GM23248 (cell line): Measurements from ENCODE around the gene ZNF266. TPM values are rescaled to one million over a fixed set of nuclear protein-coding genes. Genes with fewer than 3 reads are reported as not detected.

Experiments
- DNase-seq: peaks from one replicate; pipeline ENCODE4 v3.0.0-alpha.2; 2015
- H2AFZ ChIP-seq: fragments of 200-600 bp; sonication (generic); 2 replicates; pipeline ENCODE4 v1.6.1; 2016; ENCODE audit warnings: antibody characterized with exemption
- H3F3A ChIP-seq: fragments of 200-600 bp; sonication (generic); 2 replicates; pipeline ENCODE4 v1.6.1; 2016; ENCODE audit warnings: mild to moderate bottlenecking, antibody characterized with exemption, mixed run types; ENCODE audit not compliant: insufficient read depth
- H3K27ac ChIP-seq: fragments of 200-600 bp; sonication (generic); 2 replicates; pipeline ENCODE4 v1.5.1; 2016; ENCODE audit warnings: mild to moderate bottlenecking
- H3K27me3 ChIP-seq: fragments of 200-600 bp; sonication (generic); replicated peaks from 2 replicates; pipeline ENCODE4 v1.6.1; 2016; ENCODE audit warnings: mild to moderate bottlenecking; ENCODE audit not compliant: insufficient read depth
- H3K36me3 ChIP-seq: fragments of 200-600 bp; sonication (generic); 2 replicates; pipeline ENCODE4 v1.6.1; 2016; ENCODE audit warnings: low read depth, mild to moderate bottlenecking
- H3K4me1 ChIP-seq: fragments of 200-600 bp; sonication (generic); 2 replicates; pipeline ENCODE4 v1.6.1; 2016; ENCODE audit warnings: mild to moderate bottlenecking; ENCODE audit not compliant: insufficient read depth
- H3K4me2 ChIP-seq: fragments of 200-600 bp; sonication (generic); one replicate; pipeline ENCODE4 v1.6.1; 2016; ENCODE audit warnings: mild to moderate bottlenecking; ENCODE audit not compliant: unreplicated experiment
- H3K4me3 ChIP-seq: fragments of 200-600 bp; sonication (generic); 2 replicates; pipeline ENCODE4 v1.5.1; 2016; ENCODE audit warnings: mild to moderate bottlenecking
- H3K79me2 ChIP-seq: fragments of 200-600 bp; sonication (generic); 2 replicates; pipeline ENCODE4 v1.6.1; 2016; ENCODE audit warnings: mild to moderate bottlenecking; ENCODE audit not compliant: insufficient read depth
- H3K9ac ChIP-seq: fragments of 200-600 bp; sonication (generic); 2 replicates; pipeline ENCODE4 v1.6.1; 2016; ENCODE audit warnings: mild to moderate bottlenecking
- H3K9me2 ChIP-seq: fragments of 200-600 bp; sonication (generic); 2 replicates; pipeline ENCODE4 v1.6.1; 2016; ENCODE audit warnings: mixed run types, mild to moderate bottlenecking, moderate library complexity; ENCODE audit not compliant: insufficient read depth
- H3K9me3 ChIP-seq: fragments of 200-600 bp; sonication (generic); one replicate; pipeline ENCODE4 v1.6.1; 2017; ENCODE audit warnings: low read depth
- H4K20me1 ChIP-seq: fragments of 200-600 bp; sonication (generic); 2 replicates; pipeline ENCODE4 v1.6.0; 2016; ENCODE audit not compliant: insufficient read depth
- EZH2 ChIP-seq: fragments of 200-600 bp; sonication (generic); IDR thresholded peaks from 2 replicates; pipeline ENCODE4 v1.6.1; 2018; ENCODE audit warnings: antibody characterized with exemption, mild to moderate bottlenecking; ENCODE audit not compliant: insufficient read depth, poor library complexity, severe bottlenecking
- EZH2phosphoT487 ChIP-seq: fragments of 200-600 bp; sonication (generic); IDR thresholded peaks from 2 replicates; pipeline ENCODE4 v1.6.1; 2018; ENCODE audit warnings: antibody characterized with exemption, moderate library complexity, mild to moderate bottlenecking, low read depth; ENCODE audit not compliant: insufficient read depth
- WGBS, 2 experiments: methylation state at CpG; one replicate each; pipeline ENCODE4 v1.1.6; 2015 to 2017; ENCODE audit warnings: low lambda C conversion rate in 2 of 2, low coverage in 1 of 2; ENCODE audit errors: missing lambda C conversion rate in 2 of 2; 5-methylcytosine and 5-hydroxymethylcytosine counted together
- in situ Hi-C: fragments of 300-500 bp; cut with MboI; formaldehyde crosslinking; loops from 2 replicates; pipeline ENCODE4 v1.15.0; 2020
- polyA plus RNA-seq: library from polyadenylated mRNA; unstranded; fragments of >200 nt; fragmentation: Nextera tagmentation; extraction: Ambion mirVana; gene quantifications from 2 replicates; pipeline ENCODE4 v1.2.1, GENCODE V29; 2016
- total RNA-seq: library from RNA; depleted of rRNA; stranded (reverse); fragments of >200 nt; shearing (Covaris generic); gene quantifications from 2 replicates; pipeline ENCODE4 v1.2.3, GENCODE V29; 2014

The ZNF266 gene
- total and polyA plus RNA-seq, 2 experiments from 2014 or later, result 8.1 to 16.1 TPM

- H4K20me1 ChIP-seq, result no peaks in the 10 kb centered on the region
- 38 to 39% methylated on average over 13 of the region's 13 CpGs for WGBS, 2 experiments
- H3K36me3 ChIP-seq, result no peaks in the 10 kb centered on the region
- H3K27me3 ChIP-seq, result no peaks in the 10 kb centered on the region
- H3K9me2 ChIP-seq, result no peaks in the 10 kb centered on the region
- H3K9me3 ChIP-seq, result peaks cover 3% of the 10 kb centered on the region
- no peaks in the 10 kb centered on the region for H3K79me2 ChIP-seq
- no peak overlapping the region for H3K9ac ChIP-seq
- H3F3A ChIP-seq, result no peaks in the 10 kb centered on the region
- H3K27ac ChIP-seq, result no peak overlapping the region
- H3K4me3 ChIP-seq, result no peak overlapping the region
- H3K4me2 ChIP-seq, result no peak overlapping the region
- H2AFZ ChIP-seq, result no peak overlapping the region
- TF ChIP-seq EZH2 (no peak), EZH2phosphoT487 (no peak)
- no peak for DNase-seq
- no peaks in the 10 kb centered on the region for H3K4me1 ChIP-seq
- in situ Hi-C loops, result no loop called here
Observed at GRCh38 chr19:9456018-9456689, 20.8 kb upstream of the ZNF266 start.

- Histone ChIP-seq H4K20me1 (no peaks in the 10 kb centered on the region), H3K4me2 (no peak overlapping the region), H3K9me2 (no peaks in the 10 kb centered on the region), H3K9ac (no peak overlapping the region), H3K4me1 (no peaks in the 10 kb centered on the region), H3F3A (no peaks in the 10 kb centered on the region), H3K27me3 (no peaks in the 10 kb centered on the region), H3K9me3 (peaks cover 4% of the 10 kb centered on the region), H3K36me3 (no peaks in the 10 kb centered on the region), H3K79me2 (no peaks in the 10 kb centered on the region), H2AFZ (no peak overlapping the region), H3K27ac (no peak overlapping the region), H3K4me3 (no peak overlapping the region)
- TF ChIP-seq EZH2phosphoT487 (no peak), EZH2 (no peak)
- WGBS, 2 experiments, result 58 to 62% methylated on average over 4 of the region's 4 CpGs
- no peak for DNase-seq
- in situ Hi-C loops, result no loop called here
Observed at GRCh38 chr19:9453953-9454352, 18.6 kb upstream of the ZNF266 start.

GRCh38 chr19:9445037-9445436 lies 9.7 kb upstream of the ZNF266 start:
- 14 to 46% methylated on average over 1 of the region's 1 CpG for WGBS, 2 experiments
- Histone ChIP-seq H4K20me1 (no peaks in the 10 kb centered on the region), H3K27ac (no peak overlapping the region), H3K9me3 (no peaks in the 10 kb centered on the region), H2AFZ (no peak overlapping the region), H3K4me2 (no peak overlapping the region), H3K36me3 (no peaks in the 10 kb centered on the region), H3K27me3 (no peaks in the 10 kb centered on the region), H3K79me2 (no peaks in the 10 kb centered on the region), H3K9ac (no peak overlapping the region), H3K9me2 (no peaks in the 10 kb centered on the region), H3F3A (no peaks in the 10 kb centered on the region), H3K4me1 (no peaks in the 10 kb centered on the region), H3K4me3 (no peak overlapping the region)
- DNase-seq, result no peak
- in situ Hi-C loops, result no loop called here
- TF ChIP-seq EZH2phosphoT487, result no peak
- TF ChIP-seq EZH2, result no peak

- no peaks in the 10 kb centered on the region for H3K27me3 ChIP-seq
- H3K27ac ChIP-seq, result no peak overlapping the region
- H3K9ac ChIP-seq, result peak overlapping the region; percentile 99
- TF ChIP-seq EZH2 (no peak), EZH2phosphoT487 (no peak)
- no peak for DNase-seq
- H3F3A ChIP-seq, result no peaks in the 10 kb centered on the region
- H3K9me3 ChIP-seq, result no peaks in the 10 kb centered on the region
- H2AFZ ChIP-seq, result peak overlapping the region; percentile 95
- peak overlapping the region; percentile 93 for H3K4me2 ChIP-seq
- 96 to 99% methylated on average over 4 of the region's 4 CpGs for WGBS, 2 experiments
- no peaks in the 10 kb centered on the region for H3K9me2 ChIP-seq
- peaks cover 47% of the 10 kb centered on the region for H3K79me2 ChIP-seq
- peak overlapping the region; percentile 93 for H3K4me3 ChIP-seq
- H3K4me1 ChIP-seq, result peaks cover 13% of the 10 kb centered on the region
- H4K20me1 ChIP-seq, result no peaks in the 10 kb centered on the region
- in situ Hi-C loops, result no loop called here
- no peaks in the 10 kb centered on the region for H3K36me3 ChIP-seq
Observed at GRCh38 chr19:9436358-9436757, 985 bp upstream of the ZNF266 start.

GRCh38 chr19:9431475-9431874 lies 3.9 kb downstream of the ZNF266 start:
- no peak overlapping the region for H3K4me3 ChIP-seq
- H3F3A ChIP-seq, result no peaks in the 10 kb centered on the region
- peaks cover 12% of the 10 kb centered on the region for H3K4me1 ChIP-seq
- in situ Hi-C loops, result no loop called here
- H3K9me3 ChIP-seq, result no peaks in the 10 kb centered on the region
- no peak overlapping the region for H3K9ac ChIP-seq
- TF ChIP-seq EZH2, result no peak
- no peak for TF ChIP-seq EZH2phosphoT487
- H3K27ac ChIP-seq, result no peak overlapping the region
- DNase-seq, result peak; percentile 46
- no peak overlapping the region for H3K4me2 ChIP-seq
- H4K20me1 ChIP-seq, result no peaks in the 10 kb centered on the region
- no peaks in the 10 kb centered on the region for H3K27me3 ChIP-seq
- H2AFZ ChIP-seq, result no peak overlapping the region
- H3K36me3 ChIP-seq, result no peaks in the 10 kb centered on the region
- 94% methylated on average over 7 of the region's 7 CpGs for WGBS, 2 experiments
- no peaks in the 10 kb centered on the region for H3K9me2 ChIP-seq
- peaks cover 44% of the 10 kb centered on the region for H3K79me2 ChIP-seq
